GM19397 (cell line): Measurements from ENCODE around the gene KRT39.

Source experiments
- ATAC-seq: cut with Tn5 transposase; IDR thresholded peaks from one replicate; pipeline ENCODE4 v1.9.1; 2021; ENCODE audit warnings: mild to moderate bottlenecking, moderate library complexity; ENCODE audit not compliant: unreplicated experiment

The KRT39 gene

DNA sequence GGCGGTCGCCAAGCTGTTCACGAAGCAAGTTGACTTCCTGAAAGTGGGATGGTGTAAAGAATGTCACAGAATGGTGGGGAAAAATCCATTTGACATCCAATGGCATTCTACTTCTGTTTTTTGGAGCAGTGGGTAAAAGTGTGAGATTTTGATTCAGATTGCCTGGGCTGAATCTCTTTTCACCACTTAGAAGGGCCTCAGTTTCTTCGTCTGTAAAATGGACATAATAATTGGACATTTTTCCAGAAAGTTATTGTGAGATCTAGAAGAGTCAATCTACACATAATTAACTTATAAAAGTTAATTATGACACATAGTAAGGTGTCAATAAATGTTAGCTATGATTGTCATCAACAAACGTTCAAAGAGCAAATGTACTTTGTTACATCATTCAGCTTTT, 14.4 kb upstream of the KRT39 start:
- ATAC-seq, result no peak

DNA sequence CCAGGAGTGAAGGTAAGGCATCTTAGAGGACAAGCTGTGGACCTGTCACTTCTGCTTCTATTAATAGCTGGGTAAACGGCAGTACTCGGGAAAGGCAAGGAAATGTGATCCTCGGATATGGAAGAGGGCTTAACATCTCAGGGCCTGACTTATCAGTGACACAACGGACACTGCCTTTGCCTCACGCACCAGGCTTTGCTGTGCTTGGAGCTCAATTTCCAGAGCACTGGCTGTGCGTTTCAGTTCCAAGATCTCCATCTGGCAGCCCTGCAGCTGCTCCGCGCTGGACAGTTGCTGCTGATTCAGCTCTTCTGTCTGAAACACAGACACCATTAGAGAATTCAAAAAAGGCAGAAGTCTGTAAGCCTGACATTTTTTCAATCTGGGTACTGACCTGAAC, 13.8 kb upstream of the KRT39 start:
- no peak for ATAC-seq

DNA sequence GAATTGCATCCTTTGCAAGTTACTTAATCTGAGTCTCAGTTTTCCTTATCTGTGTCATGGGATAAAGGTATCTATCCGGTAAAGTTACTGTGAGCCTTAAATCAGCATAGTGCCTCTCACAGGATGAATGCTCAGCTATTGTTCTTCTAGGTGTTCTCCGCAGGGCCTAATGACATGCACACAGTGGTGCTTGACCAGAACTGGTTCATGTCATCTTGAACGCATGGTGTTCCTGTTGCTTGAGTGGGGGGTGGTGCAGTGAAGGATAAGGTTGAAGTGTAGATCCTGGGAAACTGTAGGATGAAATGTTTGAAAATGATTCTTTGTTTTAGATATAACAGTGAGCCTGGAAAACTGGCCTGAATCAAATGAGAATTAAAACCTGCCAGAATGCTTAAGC, 13.4 kb upstream of the KRT39 start:
- ATAC-seq, result no peak

DNA sequence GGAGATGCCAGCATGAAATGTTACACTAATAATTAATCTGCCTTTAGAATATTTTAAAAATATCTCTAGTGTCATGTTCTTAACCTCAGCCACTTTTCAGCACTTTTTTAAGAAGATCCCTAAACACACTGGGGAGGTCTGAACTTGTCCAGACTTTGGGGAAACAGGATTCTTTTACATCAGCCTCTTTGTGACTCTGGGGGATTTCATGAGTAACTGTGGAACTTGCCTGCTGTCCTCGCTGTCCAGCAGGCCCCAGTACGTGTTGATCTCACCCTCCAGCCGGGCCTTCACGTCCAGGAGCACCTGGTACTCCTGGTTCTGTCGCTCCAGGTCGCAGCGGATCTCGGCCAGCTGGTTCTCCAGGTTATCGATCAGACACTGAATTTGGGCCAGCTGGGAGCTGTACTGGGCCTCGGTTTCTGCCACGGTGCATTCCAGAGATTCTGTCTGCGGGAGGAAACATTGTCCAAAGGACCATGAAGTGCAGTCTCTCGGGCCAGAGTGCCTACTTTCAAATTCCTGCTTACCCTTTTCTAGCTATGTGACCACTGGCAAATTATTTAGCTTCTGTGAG, 11.9 kb upstream of the KRT39 start:
- no peak for ATAC-seq

DNA sequence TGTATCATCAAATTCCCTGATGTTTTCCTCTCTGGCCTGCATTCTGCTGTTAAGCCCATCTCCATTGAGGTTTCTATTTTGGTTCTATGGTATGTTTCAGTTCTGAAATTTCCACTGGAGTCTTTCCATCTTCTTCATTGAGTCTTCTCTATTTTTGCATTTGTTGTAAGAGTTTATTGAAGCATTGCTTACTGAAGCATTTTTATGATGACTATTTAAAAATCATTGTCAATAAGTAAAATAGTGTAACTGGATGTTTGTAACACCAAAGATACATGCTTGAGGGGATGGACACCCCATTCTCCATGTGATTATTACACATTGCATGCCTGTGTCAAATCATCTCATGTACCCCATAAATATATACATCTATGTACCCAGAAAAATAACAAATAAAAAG, 8.8 kb upstream of the KRT39 start:
- no peak for ATAC-seq

DNA sequence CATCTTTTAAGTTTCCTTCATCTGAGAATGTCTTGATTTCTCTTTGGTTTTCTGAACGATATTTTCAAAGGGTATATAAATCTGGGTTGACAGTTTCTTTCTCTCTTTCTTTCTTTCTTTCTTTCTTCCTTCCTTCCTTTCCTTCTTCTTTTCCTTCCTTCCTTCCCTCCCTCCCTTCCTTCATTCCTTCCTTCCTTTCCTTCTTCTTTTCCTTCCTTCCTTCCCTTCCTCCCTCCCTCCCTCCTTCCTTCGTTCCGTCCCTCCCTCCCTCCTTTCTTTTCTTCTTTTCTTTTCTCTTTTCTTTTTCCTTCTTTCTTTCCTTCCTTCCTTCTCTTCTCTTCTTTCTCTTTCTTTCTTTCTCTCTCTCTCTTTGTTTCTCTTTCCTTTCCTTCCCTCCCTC, 7.6 kb upstream of the KRT39 start:
- no peak for ATAC-seq

DNA sequence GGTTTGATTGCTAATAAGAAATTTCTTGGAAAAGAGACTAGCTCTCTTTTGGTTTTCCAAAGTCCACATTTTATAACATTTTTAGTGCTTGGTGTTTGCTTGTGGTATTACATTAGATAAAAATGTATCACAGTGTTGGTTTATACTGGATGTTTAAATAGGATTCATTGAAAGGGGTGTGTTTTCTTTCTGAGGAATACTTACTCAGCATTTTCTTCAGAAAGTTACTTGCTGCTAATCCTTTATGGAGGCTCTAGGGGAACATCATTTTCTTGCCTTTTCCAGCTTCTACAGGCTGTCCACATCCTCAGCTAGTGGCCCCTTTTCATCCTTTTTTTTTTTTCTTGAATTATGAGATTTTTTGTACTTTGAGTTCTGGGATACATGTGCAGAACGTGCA, 834 bp upstream of the KRT39 start:
- ATAC-seq, result no peak

DNA sequence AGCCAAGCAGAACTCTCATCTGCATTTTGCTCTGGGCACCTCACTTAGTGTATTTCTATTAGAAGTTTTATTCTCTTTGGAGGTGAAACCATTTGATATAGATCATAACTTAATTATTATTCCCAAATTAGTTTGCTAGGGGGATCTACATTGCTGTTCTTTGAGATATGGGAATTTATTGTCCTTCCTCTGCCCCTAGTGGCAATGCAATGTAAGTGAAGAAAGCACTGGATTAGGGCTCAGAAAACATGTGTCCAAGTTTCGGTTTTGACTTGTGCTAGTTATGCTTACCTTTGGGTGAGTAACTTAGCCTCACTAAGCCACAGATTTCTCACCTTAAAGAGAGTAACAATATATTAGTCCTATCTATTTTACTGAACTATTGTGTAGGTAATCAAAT, 2.9 kb downstream of the KRT39 start:
- ATAC-seq, result no peak

DNA sequence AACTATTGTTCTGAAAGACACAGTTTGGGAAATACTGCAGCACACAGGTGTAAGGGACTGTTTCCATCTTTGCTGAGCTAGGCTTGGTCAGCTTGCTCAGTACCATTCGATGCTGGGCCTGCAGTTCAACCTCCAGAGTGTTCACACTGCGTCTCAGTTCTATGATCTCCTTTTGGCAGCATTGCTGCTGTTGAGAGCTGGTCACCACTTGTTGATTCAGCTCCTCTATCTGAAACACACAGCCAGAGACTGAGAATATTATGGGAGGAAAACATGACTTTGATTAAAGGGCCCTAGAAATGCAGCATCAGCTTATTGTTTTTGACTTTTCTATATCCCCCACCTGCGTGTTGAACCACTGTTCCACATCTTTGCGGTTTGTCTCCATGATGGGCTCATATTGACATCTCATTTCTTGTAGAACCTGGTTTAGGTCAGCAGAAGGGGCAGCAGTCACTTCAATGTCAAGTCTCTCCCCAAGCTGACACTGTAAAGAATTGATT, 4.6 kb downstream of the KRT39 start:
- no peak for ATAC-seq

DNA sequence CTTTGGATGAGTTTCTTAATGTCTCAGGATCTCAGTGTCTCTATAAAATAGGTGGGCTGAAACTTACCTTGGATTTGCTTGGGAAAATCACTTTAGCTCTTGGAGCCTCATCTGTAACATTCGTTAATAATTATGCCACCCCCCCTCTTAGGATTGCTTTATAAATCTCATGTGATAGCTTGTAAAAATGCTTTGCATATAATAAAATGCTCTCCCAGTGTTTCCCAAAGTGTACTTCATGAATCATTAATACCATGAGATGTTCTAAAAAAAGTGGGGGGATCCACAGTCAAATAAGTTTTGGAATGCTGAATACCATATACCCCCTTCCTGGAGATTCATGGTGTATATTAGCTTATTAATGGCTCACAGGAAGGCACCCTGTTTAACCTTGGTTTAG, 5.2 kb downstream of the KRT39 start:
- ATAC-seq, result no peak

DNA sequence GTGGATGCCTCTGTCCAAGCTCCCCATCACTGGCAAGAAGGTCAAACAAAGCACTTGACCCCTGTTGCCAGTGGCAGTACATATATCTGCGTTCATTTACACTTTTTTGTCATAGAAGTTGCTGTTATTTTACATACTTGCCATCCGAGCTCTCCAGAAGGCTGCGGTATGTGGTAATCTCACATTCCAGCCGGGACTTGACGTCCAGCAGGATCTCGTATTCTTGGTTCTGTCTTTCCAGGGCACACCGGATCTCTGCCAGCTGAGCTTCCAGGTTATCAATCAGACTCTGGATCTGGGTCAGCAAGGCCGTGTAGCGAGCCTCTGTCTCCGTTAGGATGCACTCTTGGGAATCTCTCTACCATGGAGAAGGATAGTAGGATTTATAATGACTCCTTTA, 6.6 kb downstream of the KRT39 start:
- ATAC-seq, result no peak

DNA sequence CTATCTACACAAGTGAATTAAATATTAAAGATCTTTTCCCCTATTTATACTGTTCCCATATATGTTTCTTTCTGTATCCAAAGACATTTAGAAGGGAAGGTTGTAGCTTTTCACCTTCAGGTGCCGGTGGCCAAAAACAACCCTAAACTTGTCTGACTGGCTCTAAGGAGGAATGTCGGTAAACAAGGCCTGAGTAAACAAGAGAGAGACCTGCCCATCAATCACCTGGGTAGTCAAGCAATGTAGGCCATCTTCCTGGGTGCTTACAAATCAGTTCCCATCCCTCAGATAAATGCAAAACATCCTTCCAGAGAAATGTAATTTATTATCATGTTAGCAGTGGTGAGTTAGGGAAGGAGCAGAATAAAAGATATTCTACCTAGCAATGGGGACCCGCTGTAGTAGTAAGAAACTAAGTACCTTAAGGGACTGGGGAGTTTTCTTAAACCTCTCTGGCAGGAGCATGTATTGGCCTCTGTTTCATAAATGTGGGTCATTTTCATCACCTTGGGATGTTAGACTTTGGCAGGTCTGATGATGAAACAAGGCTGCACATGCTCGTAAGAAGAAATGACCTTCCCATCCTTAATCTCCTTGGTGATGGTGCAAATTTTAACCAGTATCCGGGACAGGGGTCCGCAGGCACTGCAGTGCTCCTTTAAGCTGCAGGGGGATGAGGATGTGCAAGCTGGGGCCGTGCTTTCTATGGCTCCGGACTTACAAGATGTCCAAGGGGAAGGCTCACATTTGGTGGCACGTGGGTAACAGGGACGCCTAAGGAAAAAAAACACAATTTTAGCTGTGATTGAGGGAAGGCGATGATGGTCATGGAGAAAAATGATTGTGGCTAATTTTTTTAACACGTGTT, 8.4 kb downstream of the KRT39 start:
- no peak for ATAC-seq

DNA sequence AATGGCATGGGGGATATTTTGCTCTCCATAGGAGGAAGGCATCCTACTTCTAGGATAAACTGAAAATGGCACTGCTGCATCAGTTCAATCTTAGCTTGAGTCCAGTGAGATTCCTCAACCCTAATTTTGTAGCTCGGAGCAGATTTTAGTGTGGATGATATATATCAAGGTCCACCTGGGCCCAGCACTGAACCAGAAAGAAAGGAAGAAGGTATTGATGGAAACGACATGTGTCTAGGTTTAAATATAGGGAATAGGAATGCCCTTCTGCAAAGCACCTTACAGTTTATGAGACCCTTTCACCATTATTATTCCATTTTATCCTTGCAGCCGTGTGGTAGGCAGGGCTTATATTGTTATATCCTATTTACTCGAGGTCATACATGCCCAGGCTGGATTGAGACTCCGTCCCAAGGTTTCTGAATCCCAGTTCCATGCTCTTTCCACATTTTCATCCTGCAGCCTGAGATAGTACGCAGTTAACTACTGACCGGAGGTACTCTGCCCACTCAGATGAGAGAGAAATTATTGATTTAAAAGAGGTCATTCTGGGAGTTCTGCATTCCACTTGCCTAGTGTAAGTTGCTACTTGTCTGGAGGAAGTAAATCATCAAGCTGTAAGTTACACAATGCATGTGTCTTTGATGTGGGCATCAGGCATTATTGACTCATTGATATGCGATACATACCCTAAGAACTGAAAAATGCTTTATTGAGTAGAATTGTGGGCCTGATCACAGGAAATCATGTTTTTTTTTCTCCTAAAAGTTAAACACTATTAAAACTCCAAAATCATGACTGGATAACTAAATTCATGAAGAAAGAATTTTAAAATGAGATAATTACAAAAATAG, 10.1 kb downstream of the KRT39 start:
- no peak for ATAC-seq

DNA sequence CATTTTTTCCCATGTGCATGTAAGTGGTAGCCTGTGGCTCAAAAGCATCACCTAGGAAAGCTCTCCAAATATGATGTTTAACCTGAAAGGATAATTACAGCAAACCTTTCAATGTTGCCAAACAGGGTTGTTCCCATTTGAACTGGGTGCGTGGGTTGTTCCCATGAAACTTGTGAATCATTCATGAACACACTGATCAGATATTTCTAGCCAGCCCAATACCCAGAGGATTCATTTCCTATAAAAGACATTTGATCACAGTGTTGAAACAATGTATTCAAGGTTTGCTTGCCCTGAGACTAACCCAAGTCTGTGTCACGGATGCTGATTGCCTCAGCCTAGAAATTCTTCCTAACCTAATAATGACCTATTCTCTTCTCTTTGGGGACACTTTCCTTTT, 12.9 kb downstream of the KRT39 start:
- no peak for ATAC-seq

DNA sequence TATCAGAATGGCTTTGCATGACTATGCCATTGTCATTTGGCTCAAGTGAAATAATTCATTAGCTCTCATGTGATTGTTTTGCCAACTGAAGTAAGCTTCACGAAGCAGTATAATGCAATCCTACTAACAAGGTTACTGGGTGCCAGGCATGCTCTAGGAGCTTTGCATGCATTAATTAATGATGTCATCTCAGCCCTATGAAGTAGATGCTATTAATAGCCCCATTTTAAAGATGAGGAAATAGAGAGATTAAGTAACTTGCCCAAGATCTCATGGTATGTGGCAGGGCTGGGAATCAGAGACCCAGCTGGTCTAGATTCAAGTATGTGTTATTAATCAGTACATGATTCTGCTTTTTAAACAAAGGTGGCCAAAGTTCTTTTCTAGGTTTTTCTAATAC, 14.1 kb downstream of the KRT39 start:
- ATAC-seq, result no peak

DNA sequence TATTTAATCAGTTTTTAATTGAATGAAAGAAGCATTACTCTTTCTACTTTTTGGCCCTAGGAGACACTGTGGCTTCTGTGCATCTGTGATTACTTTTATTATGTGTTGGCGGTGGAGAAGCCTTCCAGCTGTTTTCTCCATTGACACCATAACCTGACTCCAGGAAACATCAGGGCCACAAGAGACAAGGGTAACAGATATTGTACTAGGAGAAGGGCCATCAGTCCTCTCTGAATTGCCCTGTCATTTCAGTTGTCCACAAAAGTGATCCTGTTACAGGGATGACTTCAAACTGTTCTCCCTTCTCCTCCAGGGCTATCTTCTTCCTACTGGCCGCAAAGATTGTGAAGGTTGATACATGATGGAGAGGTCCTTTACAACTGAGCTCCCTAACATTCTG, 14.6 kb downstream of the KRT39 start:
- no peak for ATAC-seq

DNA sequence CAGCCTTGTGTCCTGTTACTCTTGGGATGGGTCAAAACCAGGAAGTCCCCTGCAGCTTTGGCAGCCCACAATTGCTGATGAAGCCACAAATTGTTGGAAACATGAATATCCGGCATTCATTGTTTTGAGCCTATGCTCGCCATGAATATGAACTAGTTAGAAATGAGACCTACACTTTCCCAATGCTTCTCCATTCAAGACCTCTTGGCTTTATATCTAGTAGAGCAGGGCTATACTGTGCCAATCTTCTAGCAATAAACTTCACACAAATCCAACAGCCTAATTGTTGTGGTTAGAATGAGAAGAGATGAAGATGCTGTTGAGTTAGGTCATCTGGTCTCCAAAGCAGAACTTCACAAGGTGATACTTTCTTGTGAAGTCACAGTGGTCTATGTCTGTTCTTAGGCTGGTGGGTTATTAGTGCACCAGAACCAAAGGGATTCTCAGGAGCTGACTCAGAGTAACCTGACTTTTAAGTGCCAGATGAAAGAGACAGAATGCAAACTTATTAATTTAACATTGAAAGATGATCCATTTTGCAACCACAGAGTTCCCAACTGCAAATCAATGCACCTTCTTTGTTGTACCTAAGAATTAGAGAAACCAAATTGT, 15.6 kb downstream of the KRT39 start:
- no peak for ATAC-seq

DNA sequence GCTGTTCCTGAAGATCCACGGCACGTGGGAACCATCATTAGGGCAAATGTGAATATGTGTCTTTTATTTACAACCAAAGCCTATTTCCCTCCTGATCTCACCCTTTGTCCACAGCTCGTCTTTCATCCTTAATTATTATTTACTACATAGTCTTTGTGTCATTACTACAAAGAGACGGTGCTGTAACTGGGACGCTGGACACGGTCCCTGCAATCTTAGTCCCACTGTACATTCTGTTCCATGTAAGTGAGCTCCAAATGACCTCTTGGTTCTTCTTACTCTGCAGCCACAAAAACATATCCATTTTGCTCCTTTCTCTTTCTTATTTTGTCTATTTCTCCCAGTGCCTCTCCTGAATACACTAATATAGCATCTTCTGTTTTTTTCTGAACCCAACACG, 16.6 kb downstream of the KRT39 start:
- no peak for ATAC-seq

DNA sequence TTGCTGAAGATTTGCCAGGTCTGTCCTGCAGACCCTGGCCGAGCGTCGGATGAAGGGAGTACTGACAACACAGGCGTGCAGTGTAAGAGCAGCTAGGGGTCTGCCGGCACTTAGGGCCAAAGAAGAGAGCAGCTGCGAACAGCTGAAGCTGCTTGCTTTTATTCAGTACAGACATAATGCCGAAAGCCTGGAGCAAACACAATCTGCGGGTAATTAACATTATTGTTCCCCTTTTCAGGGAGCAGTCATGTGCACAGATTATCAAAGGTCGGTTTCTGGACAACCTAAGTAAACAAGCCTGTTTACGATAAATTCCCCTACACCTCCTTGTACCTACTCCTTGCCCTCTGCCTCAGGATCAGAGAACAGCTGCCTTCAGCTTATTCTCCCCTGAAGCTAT, 17.3 kb downstream of the KRT39 start:
- no peak for ATAC-seq

DNA sequence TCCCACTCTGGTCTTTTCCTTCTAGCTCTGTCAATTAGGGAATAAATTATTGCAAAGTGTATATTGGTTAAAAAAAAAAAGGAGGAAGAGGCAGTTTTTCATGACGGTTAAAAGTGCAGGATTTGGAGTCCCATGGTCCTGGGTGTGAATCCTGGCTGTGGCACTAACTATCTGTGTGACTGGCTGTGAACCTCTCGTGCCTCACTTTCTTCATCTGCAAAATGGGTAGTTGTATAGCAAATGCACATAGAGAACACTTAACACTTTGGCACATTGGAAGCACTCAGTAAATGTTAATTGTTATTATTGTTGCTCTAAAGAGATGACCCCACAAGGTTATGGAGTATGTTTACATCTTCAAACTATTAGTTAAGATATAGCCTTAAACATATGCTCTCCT, 18.8 kb downstream of the KRT39 start:
- no peak for ATAC-seq

DNA sequence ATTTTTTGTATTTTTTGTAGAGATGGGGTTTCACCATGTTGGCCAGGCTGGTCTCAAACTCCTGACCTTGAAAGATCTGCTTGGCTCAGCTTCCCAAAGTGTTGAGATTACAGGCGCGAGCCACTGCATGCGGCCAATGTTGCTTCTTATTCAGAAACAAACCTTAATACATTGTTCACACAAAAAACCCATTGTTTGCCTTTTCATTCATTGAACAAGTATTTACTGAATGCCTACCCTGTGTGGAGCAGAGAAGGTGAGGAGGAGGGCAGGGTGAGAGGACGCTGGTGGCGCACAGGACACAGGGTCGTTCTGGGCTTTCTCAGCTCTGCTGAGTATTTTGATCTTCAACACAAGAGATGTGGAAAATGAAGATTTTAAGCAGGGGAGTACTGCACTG, 21.3 kb downstream of the KRT39 start:
- ATAC-seq, result no peak
